Pancreas (tissue), 10 donors: Measurements from ENCODE around the gene ATP5MC2. TPM values are rescaled to one million over a fixed set of nuclear protein-coding genes. Genes with fewer than 3 reads are reported as not detected.

ENCODE experiments used
- ATAC-seq, 4 donors: fragments of 200-7000 bp; cut with Tn5 transposase; one replicate each; pipeline versions ENCODE4 v1.8.0 to v1.9.1; 2020; ENCODE audit warnings: mild to moderate bottlenecking in 4 of 4, moderate library complexity in 4 of 4
- DNase-seq, 6 donors: peaks; one replicate each; pipeline ENCODE4 v3.0.0-alpha.2; 2020
- FAIRE-seq: peaks from 2 replicates; lab custom pipeline; 2012; peaks lifted over from hg19 to GRCh38; lab: Jason Lieb, UNC
- H3K27ac ChIP-seq, 4 donors: fragments of 200-600 bp; sonication (generic); 1 replicate in 3 of 4; 2 replicates in 1 of 4; pipeline versions ENCODE4 v1.5.0 to v1.8.0; 2020
- H3K27me3 ChIP-seq, 4 donors: fragments of 200-600 bp; one replicate each; pipeline ENCODE4 v1.8.0; 2021
- H3K36me3 ChIP-seq, 3 donors: fragments of 200-600 bp; sonication (generic) in 1 of 3; one replicate each; pipeline versions ENCODE4 v1.5.0 to v1.8.0; 2020 to 2021
- H3K4me1 ChIP-seq, 3 donors: fragments of 200-600 bp; one replicate each; pipeline ENCODE4 v1.8.0; 2021
- H3K4me3 ChIP-seq, 4 donors: fragments of 200-600 bp; sonication (generic) in 2 of 4; one replicate each; pipeline versions ENCODE4 v1.5.0 to v1.8.0; 2020 to 2021
- H3K9me3 ChIP-seq, 4 donors: fragments of 200-600 bp; one replicate each; pipeline ENCODE4 v1.8.0; 2021
- CTCF ChIP-seq, 4 donors: fragments of 200-600 bp; sonication (generic) in 3 of 4; IDR thresholded peaks; one replicate each; pipeline versions ENCODE4 v1.5.0 to v1.8.0; 2021; ENCODE audit warnings: antibody characterized with exemption in 4 of 4
- WGBS, 2 donors: extraction: QIAGEN DNeasy Blood & Tissue Kit; methylation state at CpG; one replicate each; pipeline ENCODE4 v1.1.7; 2013; 5-methylcytosine and 5-hydroxymethylcytosine counted together
- intact Hi-C, 3 donors: fragments of 100-400 bp; cut with DNase I; formaldehyde crosslinking; loops; one replicate each; pipeline versions ENCODE4 v1.11.1 to v1.14.2; 2022
- polyA plus RNA-seq, 2 donors: library from polyadenylated mRNA; stranded (reverse); fragments of 200-250 nt; gene quantifications; one replicate each; pipeline ENCODE4 v1.2.3, GENCODE V29; 2013
- total RNA-seq, 6 donors: library from RNA; stranded (reverse); fragmentation: NEBNext Ultra II Directional in 4 of 6; extraction: Animal tissue kit (Norgen Biotek cat#: 25700) in 4 of 6; gene quantifications; one replicate each; pipeline versions ENCODE4 v1.2.1 to v1.2.4, GENCODE V29; 2021 to 2023
- donor health status: healthy with polysubstance abuse.
- donor health status: DM: no; HTN: no; CAD: no; lungs with moderate emphysema.
- donor health status: DM: no; HTN: no; CAD: no.
- donor health status: control.
- donor health status: control.
- donor health status: Bipolar disorder and iron deficiency.
- donor health status: DM: yes; HTN: yes; CAD: no.
- donor health status: DM: no; HTN: no; CAD: no.
- donor health status: DM: no; HTN: no; CAD: no.
- donor health status: DM: yes; HTN: yes; CAD: no.

The ATP5MC2 gene
- total and polyA plus RNA-seq, 8 donors = 134 to 350 (median 188) TPM

- no peak for DNase-seq
- Histone ChIP-seq H3K27ac (no peak overlapping the region), H3K4me3 (no peak overlapping the region), H3K36me3 (peaks cover 2 to 52% (median 27%) of the 10 kb centered on the region in 3 donors), H3K27me3 (no peaks in the 10 kb centered on the region), H3K4me1 (peaks cover 0 to 16% (median 4%) of the 10 kb centered on the region in 3 donors), H3K9me3 (no peaks in the 10 kb centered on the region)
- peak in 2 of 4 donors; percentile 55 to 72 for ATAC-seq
- 84% methylated on average over 7 of the region's 7 CpGs for WGBS, 2 donors
- intact Hi-C loops = loop anchor here in 1 of 3 donors (5.0 kb wide), 1 partner anchor 123 kb away; no protein-coding TSS in a partner anchor
- no peak for FAIRE-seq
- TF ChIP-seq CTCF (IDR thresholded peaks at IDR 0.05) = no peak
These were observed 5.6 kb downstream of the ATP5MC2 start for GRCh38 chr12:53670308-53670707.

- H3K4me3 ChIP-seq = no peak overlapping the region
- H3K27ac ChIP-seq = no peak overlapping the region
- no peaks in the 10 kb centered on the region for H3K27me3 ChIP-seq
- peaks cover 8 to 61% (median 41%) of the 10 kb centered on the region in 3 donors for H3K36me3 ChIP-seq
- no peaks in the 10 kb centered on the region for H3K4me1 ChIP-seq
- intact Hi-C loops = no loop called here
- no peak for FAIRE-seq
- no peaks in the 10 kb centered on the region for H3K9me3 ChIP-seq
- DNase-seq = no peak
- WGBS, 2 donors = 87 to 92% methylated on average over 2 of the region's 2 CpGs
- no peak for TF ChIP-seq CTCF (IDR thresholded peaks at IDR 0.05)
- ATAC-seq = peak in 1 of 4 donors; percentile 57
These were observed 8.8 kb downstream of the ATP5MC2 start for GRCh38 chr12:53667080-53667479.

DNA sequence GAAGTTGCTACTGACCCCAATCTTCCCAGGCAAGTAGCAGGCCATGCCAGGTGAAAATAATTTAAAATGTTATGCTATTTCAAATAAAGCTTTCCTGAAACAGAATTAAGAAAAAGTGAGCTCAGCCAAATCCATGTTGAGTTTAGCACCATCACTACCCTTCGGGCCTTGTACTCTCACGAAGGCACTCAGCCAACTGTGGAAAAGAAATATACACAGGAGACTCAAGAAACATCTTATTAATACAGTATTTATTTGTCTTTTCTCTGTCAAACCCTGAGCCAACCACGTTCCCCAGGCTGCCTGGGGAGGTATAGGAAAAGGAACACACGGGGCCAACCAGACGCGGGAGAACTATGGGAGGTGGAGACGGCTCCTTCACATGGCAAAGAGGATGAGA is 10.9 kb downstream of the ATP5MC2 start:
- ATAC-seq (no peak), FAIRE-seq (no peak), DNase-seq (no peak)
- H3K36me3 ChIP-seq = peaks cover 8 to 40% (median 37%) of the 10 kb centered on the region in 3 donors
- no peaks in the 10 kb centered on the region for H3K27me3 ChIP-seq
- H3K27ac ChIP-seq = no peak overlapping the region
- H3K4me1 ChIP-seq = peaks cover 5 to 11% (median 10%) of the 10 kb centered on the region in 3 donors
- H3K9me3 ChIP-seq = no peaks in the 10 kb centered on the region
- no peak overlapping the region for H3K4me3 ChIP-seq
- no peak for TF ChIP-seq CTCF (IDR thresholded peaks at IDR 0.05)
- intact Hi-C loops = no loop called here
- WGBS, 2 donors = 86 to 87% methylated on average over 7 of the region's 7 CpGs

DNA sequence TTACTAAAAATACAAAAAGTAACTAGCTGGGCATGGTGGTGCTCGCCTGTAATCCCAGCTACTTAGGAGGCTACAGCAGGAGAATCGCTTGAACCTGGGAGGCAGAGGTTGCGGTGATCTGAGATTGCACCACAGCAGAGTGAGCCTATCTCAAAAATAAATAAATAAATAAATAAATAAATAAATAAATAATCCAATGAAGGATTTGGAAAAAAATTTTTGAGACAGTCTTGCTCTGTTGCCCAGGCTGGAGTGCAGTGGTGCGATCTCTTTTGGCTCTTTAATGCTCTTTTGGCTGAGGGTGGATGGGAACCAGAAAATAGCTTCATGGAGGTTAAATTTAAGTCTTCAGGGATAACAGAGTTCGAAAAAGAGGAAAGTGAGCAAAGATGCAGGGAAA is 11.7 kb downstream of the ATP5MC2 start:
- Histone ChIP-seq H3K9me3 (no peaks in the 10 kb centered on the region), H3K36me3 (peaks cover 8 to 33% (median 32%) of the 10 kb centered on the region in 3 donors), H3K27me3 (no peaks in the 10 kb centered on the region), H3K4me1 (peaks cover 10 to 18% (median 18%) of the 10 kb centered on the region in 3 donors), H3K27ac (no peak overlapping the region), H3K4me3 (no peak overlapping the region)
- TF ChIP-seq CTCF (IDR thresholded peaks at IDR 0.05) = no peak
- WGBS, 2 donors = 77 to 88% methylated on average over 5 of the region's 5 CpGs
- FAIRE-seq (no peak), DNase-seq (no peak), ATAC-seq (no peak)
- intact Hi-C loops = no loop called here

DNA sequence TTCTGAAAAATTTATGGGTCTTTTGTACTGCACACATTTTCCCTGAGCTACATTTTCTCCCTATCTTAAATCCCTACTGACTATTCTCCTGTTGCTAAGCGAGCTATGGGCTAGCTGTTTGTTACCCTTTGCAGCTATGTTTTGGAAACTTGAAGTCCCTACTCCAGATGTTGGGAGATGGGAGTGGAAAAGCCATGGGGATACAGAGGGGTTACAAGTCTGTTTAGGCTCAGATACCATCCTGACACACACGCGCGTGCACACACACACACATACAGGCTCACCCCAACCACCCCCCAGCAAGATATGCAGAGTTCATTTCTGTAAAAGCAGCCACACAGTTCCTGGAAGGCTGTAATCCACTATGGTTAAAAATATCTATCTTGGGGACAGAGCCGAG is 15.8 kb downstream of the ATP5MC2 start:
- H3K27ac ChIP-seq = peak overlapping the region; percentile 37 to 89 (median 86)
- peak in 3 of 4 donors; percentile 2 to 29 (median 7) for ATAC-seq
- no peak for FAIRE-seq

More for the DNA sequence above, 15.8 kb downstream of the ATP5MC2 start:
- Histone ChIP-seq H3K4me3 (no peak overlapping the region), H3K36me3 (peaks cover 5 to 14% (median 10%) of the 10 kb centered on the region in 3 donors), H3K4me1 (peaks cover 27 to 33% (median 32%) of the 10 kb centered on the region in 3 donors), H3K9me3 (no peaks in the 10 kb centered on the region), H3K27me3 (no peaks in the 10 kb centered on the region)
- TF ChIP-seq CTCF (IDR thresholded peaks at IDR 0.05) = no peak
- DNase-seq = no peak
- 31% methylated on average over 5 of the region's 5 CpGs for WGBS, 2 donors
- intact Hi-C loops = no loop called here
